ENCODE results near the gene AKIRIN1. TPM values are rescaled to one million over a fixed set of nuclear protein-coding genes. Genes with fewer than 3 reads are reported as not detected.

The AKIRIN1 gene
- total and polyA plus RNA-seq, 4 donors: 14.6 to 42.8 (median 31.7) TPM

DNA sequence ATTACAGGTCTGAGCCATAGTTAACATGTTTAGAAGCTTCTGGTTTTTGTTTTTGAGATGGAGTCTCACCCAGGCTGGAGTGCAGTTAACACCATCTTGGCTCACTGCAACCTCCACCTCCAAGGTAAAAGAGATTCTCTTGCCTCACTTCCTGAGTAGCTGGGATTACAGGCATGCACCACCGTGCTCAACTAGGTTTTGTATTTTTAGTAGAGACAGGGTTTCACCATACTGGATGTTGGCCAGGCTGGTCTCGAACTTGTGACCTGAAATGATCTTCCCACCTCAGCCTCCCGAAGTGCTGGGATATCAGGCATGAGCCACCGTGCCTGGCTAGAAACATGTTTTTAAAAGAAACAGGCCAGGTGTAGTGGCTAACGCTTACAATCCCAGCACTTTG, 45.6 kb downstream of the AKIRIN1 start:
- H3K4me3 ChIP-seq: no peak overlapping the region
- peaks cover 17 to 21% (median 19%) of the 10 kb centered on the region in 4 donors for H3K36me3 ChIP-seq (ENCODE audit: control insufficient read depth in 4 of 4, insufficient read depth in 4 of 4, low read length in 4 of 4)
- H3K27ac ChIP-seq (ENCODE audit: low read depth in 1 of 2, low read length in 1 of 2): no peak overlapping the region
- H3K9me3 ChIP-seq (ENCODE audit: control insufficient read depth in 4 of 4, insufficient read depth in 3 of 4, low read length in 3 of 4): no peaks in the 10 kb centered on the region
- no peak for TF ChIP-seq CTCF (IDR thresholded peaks at IDR 0.05; ENCODE audit: control extremely low read depth, extremely low read depth)
- ATAC-seq (ENCODE audit: insufficient read depth, low FRiP score) (no peak), DNase-seq (no peak)
- 70 to 83% methylated on average over 5 of the region's 5 CpGs for WGBS, 2 donors
- no peak overlapping the region for H3K9ac ChIP-seq (ENCODE audit: insufficient read depth in 1 of 2, low read length in 2 of 2)
- no peaks in the 10 kb centered on the region for H3K27me3 ChIP-seq (ENCODE audit: control insufficient read depth in 3 of 3, insufficient read depth in 3 of 3, low read length in 2 of 3)
- no peaks in the 10 kb centered on the region for H3K4me1 ChIP-seq (ENCODE audit: control insufficient read depth in 5 of 5, insufficient read depth in 5 of 5, low read length in 5 of 5)

DNA sequence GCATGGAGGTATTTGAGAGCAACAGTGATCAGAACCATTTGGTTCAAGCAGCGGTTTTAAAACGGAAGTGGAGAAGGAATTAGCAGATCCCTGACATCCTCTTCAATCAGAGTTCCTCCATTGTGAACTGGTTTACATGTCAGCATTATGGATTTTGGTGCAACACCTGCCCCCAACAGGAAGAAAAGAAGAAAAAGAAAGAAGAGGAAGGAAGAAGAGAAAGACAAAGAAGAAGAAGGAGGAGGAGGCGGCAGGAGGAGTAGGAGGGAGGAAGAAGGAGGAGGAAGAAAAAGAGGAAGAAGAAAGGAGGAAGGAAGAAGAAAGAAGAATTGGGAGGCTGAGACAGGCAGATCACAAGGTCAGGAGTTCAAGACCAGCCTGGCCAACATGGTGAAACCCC, 52.4 kb downstream of the AKIRIN1 start:
- no peak overlapping the region for H3K27ac ChIP-seq (ENCODE audit: low read depth in 1 of 2, low read length in 1 of 2)
- peaks cover under 1 to 15% (median 8%) of the 10 kb centered on the region in 4 donors for H3K36me3 ChIP-seq (ENCODE audit: control insufficient read depth in 4 of 4, insufficient read depth in 4 of 4, low read length in 4 of 4)
- ATAC-seq (ENCODE audit: insufficient read depth, low FRiP score): no peak
- no peaks in the 10 kb centered on the region for H3K4me1 ChIP-seq (ENCODE audit: control insufficient read depth in 5 of 5, insufficient read depth in 5 of 5, low read length in 5 of 5)
- H3K9ac ChIP-seq (ENCODE audit: insufficient read depth in 1 of 2, low read length in 2 of 2): no peak overlapping the region
- TF ChIP-seq CTCF (IDR thresholded peaks at IDR 0.05; ENCODE audit: control extremely low read depth, extremely low read depth): no peak
- DNase-seq: no peak
- no peak overlapping the region for H3K4me3 ChIP-seq
- WGBS, 2 donors: 31 to 73% methylated on average over 3 of the region's 3 CpGs
- peaks cover 0 to 2% (median 0%) of the 10 kb centered on the region in 4 donors for H3K9me3 ChIP-seq (ENCODE audit: control insufficient read depth in 4 of 4, insufficient read depth in 3 of 4, low read length in 3 of 4)
- no peaks in the 10 kb centered on the region for H3K27me3 ChIP-seq (ENCODE audit: control insufficient read depth in 3 of 3, insufficient read depth in 3 of 3, low read length in 2 of 3)

DNA sequence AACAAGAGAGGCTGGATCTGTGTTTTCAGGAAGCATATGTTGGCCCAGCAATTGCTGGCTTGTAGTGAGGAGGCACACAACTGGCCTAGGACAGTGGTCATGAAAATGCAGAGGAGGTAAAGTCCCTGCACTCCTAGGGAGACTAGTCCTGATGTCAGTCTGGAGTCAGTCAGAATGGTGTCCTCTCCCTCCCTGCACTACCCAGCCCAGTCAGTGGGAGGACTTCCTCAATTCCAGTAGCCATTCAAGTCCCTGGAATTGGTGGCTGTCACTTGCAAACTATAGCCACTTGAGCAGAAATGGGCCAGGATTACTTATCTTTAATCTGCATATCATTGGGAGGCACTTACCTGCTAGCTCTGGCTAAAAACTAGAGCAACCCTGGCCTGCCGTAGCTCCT, 53.7 kb downstream of the AKIRIN1 start:
- WGBS, 2 donors: 88 to 100% methylated on average over 1 of the region's 1 CpG
- TF ChIP-seq CTCF (IDR thresholded peaks at IDR 0.05; ENCODE audit: control extremely low read depth, extremely low read depth): no peak
- Histone ChIP-seq H3K27me3 (ENCODE audit: control insufficient read depth in 3 of 3, insufficient read depth in 3 of 3, low read length in 2 of 3) (no peaks in the 10 kb centered on the region), H3K4me1 (ENCODE audit: control insufficient read depth in 5 of 5, insufficient read depth in 5 of 5, low read length in 5 of 5) (no peaks in the 10 kb centered on the region), H3K9ac (ENCODE audit: insufficient read depth in 1 of 2, low read length in 2 of 2) (no peak overlapping the region), H3K9me3 (ENCODE audit: control insufficient read depth in 4 of 4, insufficient read depth in 3 of 4, low read length in 3 of 4) (peaks cover 0 to 2% (median 0%) of the 10 kb centered on the region in 4 donors), H3K4me3 (no peak overlapping the region), H3K27ac (ENCODE audit: low read depth in 1 of 2, low read length in 1 of 2) (no peak overlapping the region), H3K36me3 (ENCODE audit: control insufficient read depth in 4 of 4, insufficient read depth in 4 of 4, low read length in 4 of 4) (peaks cover 0 to 15% (median 8%) of the 10 kb centered on the region in 4 donors)
- no peak for DNase-seq
- no peak for ATAC-seq (ENCODE audit: insufficient read depth, low FRiP score)

- no peak overlapping the region for H3K9ac ChIP-seq (ENCODE audit: insufficient read depth in 1 of 2, low read length in 2 of 2)
- DNase-seq: no peak
- H3K4me1 ChIP-seq (ENCODE audit: control insufficient read depth in 5 of 5, insufficient read depth in 5 of 5, low read length in 5 of 5): no peaks in the 10 kb centered on the region
- H3K4me3 ChIP-seq: no peak overlapping the region
- peaks cover 0 to 2% (median 0%) of the 10 kb centered on the region in 4 donors for H3K9me3 ChIP-seq (ENCODE audit: control insufficient read depth in 4 of 4, insufficient read depth in 3 of 4, low read length in 3 of 4)
- no peaks in the 10 kb centered on the region for H3K27me3 ChIP-seq (ENCODE audit: control insufficient read depth in 3 of 3, insufficient read depth in 3 of 3, low read length in 2 of 3)
- no peak for ATAC-seq (ENCODE audit: insufficient read depth, low FRiP score)
- TF ChIP-seq CTCF (IDR thresholded peaks at IDR 0.05; ENCODE audit: control extremely low read depth, extremely low read depth): no peak
- H3K36me3 ChIP-seq (ENCODE audit: control insufficient read depth in 4 of 4, insufficient read depth in 4 of 4, low read length in 4 of 4): peaks cover 0 to 15% (median 7%) of the 10 kb centered on the region in 4 donors
- 78 to 79% methylated on average over 8 of the region's 8 CpGs for WGBS, 2 donors
- H3K27ac ChIP-seq (ENCODE audit: low read depth in 1 of 2, low read length in 1 of 2): no peak overlapping the region
These were observed 54.2 kb downstream of the AKIRIN1 start for GRCh38 chr1:39045231-39045630.

All from lung (tissue), 12 donors.